HCT116 (cell line): Measurements from ENCODE around the gene ACACB. TPM values are rescaled to one million over a fixed set of nuclear protein-coding genes. Genes with fewer than 3 reads are reported as not detected.

Experiments used
- ATAC-seq: fragments of 200-7000 bp; cut with Tn5 transposase; 2 replicates; pipeline ENCODE4 v1.9.1; 2020; ENCODE audit warnings: mild to moderate bottlenecking, moderate library complexity
- BruUV-seq: library from RNA; stranded (reverse); fragments of 400-500 nt; replicated peaks from 2 replicates; lab custom pipeline; 2021; lab: Mats Ljungman, UMichigan
- CTCF ChIA-PET: fragments of 300-600 bp; sonication (Branson Sonifier 250); formaldehyde crosslinking; loops from one replicate; lab custom pipeline; 2021; ENCODE audit warnings: antibody characterized with exemption; lab: Charles Lee
- POLR2A ChIA-PET: fragments of 300-600, 350-600 bp; sonication (Branson Sonifier 250); formaldehyde crosslinking; loops from one replicate; lab custom pipeline; 2021; ENCODE audit warnings: antibody characterized with exemption; lab: Charles Lee
- RAD21 ChIA-PET, 2 experiments: fragments of 300-600 bp; sonication (Branson Sonifier 250); formaldehyde crosslinking; loops; one replicate each; lab custom pipeline; 2023; ENCODE audit warnings: low total read pairs in 2 of 2; ENCODE audit not compliant: uncharacterized antibody in 2 of 2, unreplicated experiment in 2 of 2, low non-redundant PET in 1 of 2; lab: Charles Lee
- DNase-seq: peaks from one replicate; pipeline ENCODE4 v3.0.0-alpha.2; 2010; ENCODE audit warnings: low read depth, low spot score
- H2AFZ ChIP-seq: fragments of 200-600 bp; shearing (Covaris generic), sonication (generic); 2 replicates; pipeline ENCODE4 v1.6.1; 2017; ENCODE audit warnings: low read depth, mixed run types, mixed read lengths, antibody characterized with exemption, low read length; ENCODE audit not compliant: poor library complexity, severe bottlenecking
- H3K27ac ChIP-seq: 2 replicates; pipeline ENCODE4 v1.5.1; 2012; ENCODE audit warnings: low read depth, low read length
- H3K27me3 ChIP-seq: fragments of 200-600 bp; sonication (generic); 2 replicates; pipeline ENCODE4 v1.6.1; 2016; ENCODE audit warnings: mixed run types, low read length, mixed read lengths; ENCODE audit not compliant: insufficient read depth
- H3K36me3 ChIP-seq, 2 experiments: fragments of 200-500 bp in 1 of 2; fragments of 200-600 bp in 1 of 2; sonication (Bioruptor generic) in 1 of 2; sonication (generic) in 1 of 2; 2 replicates each; pipeline versions ENCODE4 v1.5.1 to v1.6.1; 2014 to 2016; ENCODE audit warnings: low read length in 2 of 2, inconsistent platforms in 1 of 2, mixed read lengths in 1 of 2, mixed run types in 1 of 2; ENCODE audit not compliant: insufficient read depth in 2 of 2, control insufficient read depth in 1 of 2
- H3K4me1 ChIP-seq, 2 experiments: fragments of 200-600 bp in 1 of 2; sonication (generic) in 1 of 2; 2 replicates each; pipeline versions ENCODE4 v1.5.1 to v1.6.1; 2012 to 2017; ENCODE audit warnings: low read length in 2 of 2, inconsistent platforms in 1 of 2, mild to moderate bottlenecking in 1 of 2, mixed read lengths in 1 of 2, mixed run types in 1 of 2, moderate library complexity in 1 of 2; ENCODE audit not compliant: insufficient read depth in 2 of 2, control insufficient read depth in 1 of 2
- H3K4me2 ChIP-seq: fragments of 200-600 bp; sonication (generic); 2 replicates; pipeline ENCODE4 v1.6.1; 2017; ENCODE audit warnings: mixed run types, low read length, mixed read lengths
- H3K4me3 ChIP-seq, 2 experiments: fragments of 200-600 bp in 1 of 2; sonication (generic) in 1 of 2; replicated peaks in 1 of 2; 2 replicates each; pipeline ENCODE4 v1.5.1; 2011 to 2016; ENCODE audit warnings: low read length in 2 of 2, control low read depth in 1 of 2, low read depth in 1 of 2, mild to moderate bottlenecking in 1 of 2, mixed read lengths in 1 of 2, mixed run types in 1 of 2
- H3K79me2 ChIP-seq: fragments of 200-600 bp; sonication (generic); 2 replicates; pipeline ENCODE4 v1.6.1; 2017; ENCODE audit warnings: mild to moderate bottlenecking, mixed run types, low read length, moderate library complexity, mixed read lengths; ENCODE audit not compliant: insufficient read depth
- H3K9ac ChIP-seq: fragments of 200-600 bp; sonication (generic); 2 replicates; pipeline ENCODE4 v1.6.1; 2016; ENCODE audit warnings: low read length, mixed read lengths
- H3K9me2 ChIP-seq: fragments of 200-600 bp; sonication (generic), shearing (Covaris generic); 2 replicates; pipeline ENCODE4 v1.6.1; 2017; ENCODE audit warnings: mixed run types, mild to moderate bottlenecking, moderate library complexity; ENCODE audit not compliant: insufficient read depth
- H3K9me3 ChIP-seq, 2 experiments: fragments of 200-500 bp in 1 of 2; fragments of 200-600 bp in 1 of 2; sonication (Bioruptor generic) in 1 of 2; sonication (generic) in 1 of 2; 2 replicates each; pipeline ENCODE4 v1.6.1; 2014 to 2017; ENCODE audit warnings: low read length in 2 of 2, mixed read lengths in 2 of 2, inconsistent platforms in 1 of 2, low read depth in 1 of 2, mild to moderate bottlenecking in 1 of 2, mixed run types in 1 of 2, moderate library complexity in 1 of 2; ENCODE audit not compliant: control insufficient read depth in 1 of 2, insufficient read depth in 1 of 2
- H4K20me1 ChIP-seq: fragments of 200-600 bp; sonication (generic), shearing (Covaris generic); 2 replicates; pipeline ENCODE4 v1.6.1; 2017; ENCODE audit warnings: mixed run types, mild to moderate bottlenecking, moderate library complexity; ENCODE audit not compliant: insufficient read depth
- ATF3 ChIP-seq: IDR thresholded peaks from 2 replicates; pipeline ENCODE4 v1.6.1; 2012
- CBX3 ChIP-seq: IDR thresholded peaks from 2 replicates; pipeline ENCODE4 v1.6.1; 2012; ENCODE audit warnings: low read depth
- CEBPB ChIP-seq: IDR thresholded peaks from 2 replicates; pipeline ENCODE4 v1.6.1; 2012; ENCODE audit warnings: low read depth
- CTCF ChIP-seq, 3 experiments: fragments of 200-600 bp in 1 of 3; sonication (generic) in 1 of 3; IDR thresholded peaks in 2 of 3; conservative IDR thresholded peaks in 1 of 3; 2 replicates each; pipeline ENCODE4 v1.5.1; 2012 to 2017; ENCODE audit warnings: low read depth in 2 of 3, low read length in 2 of 3, antibody characterized with exemption in 1 of 3, borderline replicate concordance in 1 of 3, control low read depth in 1 of 3, mild to moderate bottlenecking in 1 of 3, mixed read lengths in 1 of 3, mixed run types in 1 of 3, moderate library complexity in 1 of 3; ENCODE audit not compliant: insufficient read depth in 1 of 3
- EGR1 ChIP-seq: IDR thresholded peaks from 2 replicates; pipeline ENCODE4 v1.6.1; 2012; ENCODE audit warnings: low read depth
- ELF1 ChIP-seq: IDR thresholded peaks from 2 replicates; pipeline ENCODE4 v1.6.1; 2012; ENCODE audit warnings: low read depth, borderline replicate concordance
- EZH2 ChIP-seq: fragments of 200-600 bp; sonication (generic); IDR thresholded peaks from 2 replicates; pipeline ENCODE4 v1.6.1; 2017; ENCODE audit warnings: antibody characterized with exemption, mixed run types
- POLR2AphosphoS5 ChIP-seq: IDR thresholded peaks from 2 replicates; pipeline ENCODE4 v1.6.1; 2011; ENCODE audit warnings: mild to moderate bottlenecking, low read depth, low read length, moderate library complexity
- RAD21 ChIP-seq: IDR thresholded peaks from 2 replicates; pipeline ENCODE4 v1.6.1; 2012; ENCODE audit warnings: low read depth, mild to moderate bottlenecking
- REST ChIP-seq: IDR thresholded peaks from 2 replicates; pipeline ENCODE4 v1.6.1; 2012; ENCODE audit warnings: low read depth
- intact Hi-C: fragments of 100-400 bp; cut with micrococcal nuclease; formaldehyde crosslinking; loops from 2 replicates; pipeline ENCODE4 v1.10.0; 2022
- total RNA-seq: library from RNA; stranded (reverse); gene quantifications from one replicate; pipeline ENCODE4 v1.2.1, GENCODE V29; 2021; ENCODE audit not compliant: unreplicated experiment

ACACB gene
- total RNA-seq, 1 experiment from 2014 or later, result 11.1 TPM

- no peaks in the 10 kb centered on the region for H3K36me3 ChIP-seq
- intact Hi-C loops, result no loop called here
- DNase-seq (no peak), ATAC-seq (no peak)
- H4K20me1 ChIP-seq, result no peaks in the 10 kb centered on the region
- TSS peak; percentile 42 for BruUV-seq
- CTCF ChIA-PET, result interaction anchor here (1.5 kb wide), 1 partner anchor 20 kb away, joined by 5 read pairs; no protein-coding TSS in a partner anchor
- peak overlapping the region; percentile 41 to 66 for H3K4me3 ChIP-seq
- peaks cover 9 to 19% of the 10 kb centered on the region in 2 experiments; a peak in 3 of 4 replicates for H3K4me1 ChIP-seq
- no peak overlapping the region for H3K9ac ChIP-seq
- H3K27ac ChIP-seq, result no peak overlapping the region
- no peaks in the 10 kb centered on the region for H3K9me2 ChIP-seq
- no peaks in the 10 kb centered on the region for H3K79me2 ChIP-seq
- H3K9me3 ChIP-seq, result no peaks in the 10 kb centered on the region
- RAD21 ChIA-PET, result no interaction called here
- peak overlapping the region; percentile 78 for H3K4me2 ChIP-seq
- H3K27me3 ChIP-seq, result 0 out of 2 replicates have a peak, but pooled peaks cover 3% of the 10 kb centered on the region
- POLR2A ChIA-PET, result interaction anchor here (0.6 to 0.9 kb wide), 5 partner anchors 8 to 1779 kb away, joined by 3 to 4 read pairs (median 3); no protein-coding TSS in a partner anchor
- peak overlapping the region; percentile 94 for H2AFZ ChIP-seq
- no peak for TF ChIP-seq EGR1
Observed at GRCh38 chr12:109153821-109154441, 37.5 kb downstream of the ACACB start.

GRCh38 chr12:109154451-109155438 is 38.4 kb downstream of the ACACB start:
- CTCF ChIA-PET, result interaction anchor here (0.6 to 1.5 kb wide), 3 partner anchors 21 to 231 kb away, joined by 3 to 5 read pairs (median 5); no protein-coding TSS in a partner anchor
- peak overlapping the region; percentile 59 for H3K27ac ChIP-seq
- no peaks in the 10 kb centered on the region for H3K79me2 ChIP-seq
- POLR2A ChIA-PET, result interaction anchor here (0.6 to 0.9 kb wide), 6 partner anchors 9 to 1780 kb away, joined by 3 to 4 read pairs (median 3); partner anchors contain the start of gene FOXN4
- H2AFZ ChIP-seq, result peak overlapping the region; percentile 94
- H3K4me3 ChIP-seq, result peak overlapping the region; percentile 66 to 70
- H3K9me3 ChIP-seq, result no peaks in the 10 kb centered on the region
- peaks cover 9 to 19% of the 10 kb centered on the region in 2 experiments; a peak in 3 of 4 replicates for H3K4me1 ChIP-seq
- intact Hi-C loops, result no loop called here
- RAD21 ChIA-PET, result no interaction called here
- H3K9me2 ChIP-seq, result no peaks in the 10 kb centered on the region
- H4K20me1 ChIP-seq, result no peaks in the 10 kb centered on the region
- H3K4me2 ChIP-seq, result peak overlapping the region; percentile 78
- 0 out of 2 replicates have a peak, but pooled peaks cover under 1% of the 10 kb centered on the region for H3K27me3 ChIP-seq
- ATAC-seq (peak; percentile 91), DNase-seq (peak; percentile 87)
- H3K9ac ChIP-seq, result peak overlapping the region; percentile 65
- H3K36me3 ChIP-seq, result no peaks in the 10 kb centered on the region
- BruUV-seq, result TSS peak; percentile 61
- no peak for TF ChIP-seq ELF1
- peak; percentile 48 for TF ChIP-seq POLR2AphosphoS5
- no peak for TF ChIP-seq EZH2
- TF ChIP-seq EGR1, result no peak
- TF ChIP-seq CBX3, result no peak
- TF ChIP-seq RAD21, result no peak
- no peak for TF ChIP-seq CTCF (IDR thresholded peaks at IDR 0.05 in 2 of 3, conservative IDR thresholded peaks at IDR 0.05 in 1 of 3; ENCODE audit: borderline replicate concordance in 1 of 3, insufficient read depth in 1 of 3, low read depth in 2 of 3, low read length in 2 of 3)
- no peak for TF ChIP-seq CEBPB
- no peak for TF ChIP-seq ATF3
- TF ChIP-seq REST, result no peak
